Natural killer cell (primary cell): ENCODE data around the gene FSHB. TPM values are rescaled to one million over a fixed set of nuclear protein-coding genes. Genes with fewer than 3 reads are reported as not detected.
"Not testable (repeated sequence)": the region's sequence is repeated elsewhere in the genome, so short reads cannot be mapped to it uniquely, and the experiment has no call there.

Experiments
- ATAC-seq, 3 donors: fragments of 150-1000 bp in 2 of 3; fragments of 200-7000 bp in 1 of 3; cut with Tn5 transposase; 1 replicate in 1 of 3; 2 replicates in 2 of 3; pipeline ENCODE4 v1.10.0; 2021; ENCODE audit warnings: mild to moderate bottlenecking in 2 of 3, moderate library complexity in 2 of 3
- DNase-seq, 2 donors: peaks; one replicate each; pipeline versions ENCODE4 v3.0.0 to v3.0.0-alpha.2; 2013 to 2021; ENCODE audit warnings: mixed read lengths in 1 of 2
- H3K27ac ChIP-seq: one replicate; pipeline ENCODE4 v1.5.1; 2013; ENCODE audit warnings: mild to moderate bottlenecking, low read length
- H3K27me3 ChIP-seq: one replicate; pipeline ENCODE4 v1.6.1; 2013; ENCODE audit warnings: low read length; ENCODE audit not compliant: control insufficient read depth, insufficient read depth
- H3K36me3 ChIP-seq: one replicate; pipeline ENCODE4 v1.6.1; 2013; ENCODE audit warnings: low read length; ENCODE audit not compliant: control insufficient read depth, insufficient read depth
- H3K4me1 ChIP-seq: one replicate; pipeline ENCODE4 v1.6.1; 2013; ENCODE audit warnings: low read length; ENCODE audit not compliant: control insufficient read depth, insufficient read depth
- H3K4me3 ChIP-seq: one replicate; pipeline ENCODE4 v1.5.1; 2013; ENCODE audit warnings: low read length
- H3K9me3 ChIP-seq: one replicate; pipeline ENCODE4 v1.6.1; 2013; ENCODE audit warnings: low read length; ENCODE audit not compliant: control insufficient read depth, insufficient read depth
- H3K27ac Mint-ChIP-seq, 2 donors: one replicate each; pipeline ENCODE4 v1.8.0; 2022; ENCODE audit warnings: mild to moderate bottlenecking in 2 of 2, mixed read lengths in 2 of 2, moderate library complexity in 1 of 2
- H3K27me3 Mint-ChIP-seq, 2 donors: one replicate each; pipeline ENCODE4 v1.8.0; 2022; ENCODE audit warnings: low read depth in 2 of 2, mixed read lengths in 2 of 2
- H3K36me3 Mint-ChIP-seq: one replicate; pipeline ENCODE4 v1.8.0; 2022; ENCODE audit warnings: mixed read lengths
- H3K4me1 Mint-ChIP-seq, 2 donors: one replicate each; pipeline ENCODE4 v1.8.0; 2022; ENCODE audit warnings: mixed read lengths in 2 of 2
- H3K4me3 Mint-ChIP-seq: one replicate; pipeline ENCODE4 v1.8.0; 2022; ENCODE audit warnings: mild to moderate bottlenecking, moderate library complexity, mixed read lengths
- H3K9me3 Mint-ChIP-seq, 2 donors: one replicate each; pipeline ENCODE4 v1.8.0; 2022; ENCODE audit warnings: mixed read lengths in 2 of 2
- WGBS: methylation state at CpG from one replicate; pipeline ENCODE4 v1.1.7; 2013; ENCODE audit warnings: missing lambda C conversion rate; ENCODE audit not compliant: insufficient coverage; 5-methylcytosine and 5-hydroxymethylcytosine counted together
- intact Hi-C: fragments of 100-400 bp; cut with micrococcal nuclease; formaldehyde crosslinking; loops from one replicate; pipeline ENCODE4 v1.14.2; 2022
- total RNA-seq, 4 donors: library from RNA; stranded (reverse); fragments of 120-200 nt in 1 of 4; gene quantifications; one replicate each; pipeline versions ENCODE4 v1.2.3 to v1.2.4, GENCODE V29; 2013 to 2022
- TF ChIP-seq, protein P1 (sequence below): fragments of 200-600 bp; IDR thresholded peaks from one replicate; pipeline ENCODE4 v1.8.0; 2022; ENCODE audit warnings: antibody characterized with exemption

Gene FSHB
- total RNA-seq, 3 donors from 2014 or later (not counting 1 experiment from before 2014, with no cell fraction given), result not detected

DNA sequence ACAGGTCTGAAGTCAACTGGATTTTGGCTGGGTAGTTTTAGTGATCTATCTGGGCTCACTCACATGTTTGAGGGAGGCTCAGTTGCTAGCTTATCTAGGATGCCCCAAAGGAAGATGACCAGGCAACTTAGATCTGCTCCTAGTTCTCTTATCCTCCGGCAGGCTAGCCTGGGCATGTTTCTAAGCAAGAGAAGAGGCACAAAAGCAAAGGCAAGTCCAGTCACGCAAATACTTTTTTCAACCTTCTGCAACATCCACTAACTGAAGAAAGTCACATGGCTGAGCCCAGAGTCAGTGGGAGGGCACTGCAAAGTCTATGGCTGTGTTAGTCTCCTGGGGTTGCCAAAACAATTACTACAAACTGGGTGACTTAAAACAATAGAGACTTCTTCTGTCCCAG, 32.9 kb upstream of the FSHB start:
- TF ChIP-seq, protein P1, sequence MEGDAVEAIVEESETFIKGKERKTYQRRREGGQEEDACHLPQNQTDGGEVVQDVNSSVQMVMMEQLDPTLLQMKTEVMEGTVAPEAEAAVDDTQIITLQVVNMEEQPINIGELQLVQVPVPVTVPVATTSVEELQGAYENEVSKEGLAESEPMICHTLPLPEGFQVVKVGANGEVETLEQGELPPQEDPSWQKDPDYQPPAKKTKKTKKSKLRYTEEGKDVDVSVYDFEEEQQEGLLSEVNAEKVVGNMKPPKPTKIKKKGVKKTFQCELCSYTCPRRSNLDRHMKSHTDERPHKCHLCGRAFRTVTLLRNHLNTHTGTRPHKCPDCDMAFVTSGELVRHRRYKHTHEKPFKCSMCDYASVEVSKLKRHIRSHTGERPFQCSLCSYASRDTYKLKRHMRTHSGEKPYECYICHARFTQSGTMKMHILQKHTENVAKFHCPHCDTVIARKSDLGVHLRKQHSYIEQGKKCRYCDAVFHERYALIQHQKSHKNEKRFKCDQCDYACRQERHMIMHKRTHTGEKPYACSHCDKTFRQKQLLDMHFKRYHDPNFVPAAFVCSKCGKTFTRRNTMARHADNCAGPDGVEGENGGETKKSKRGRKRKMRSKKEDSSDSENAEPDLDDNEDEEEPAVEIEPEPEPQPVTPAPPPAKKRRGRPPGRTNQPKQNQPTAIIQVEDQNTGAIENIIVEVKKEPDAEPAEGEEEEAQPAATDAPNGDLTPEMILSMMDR, result no peak
- intact Hi-C loops, result no loop called here
- DNase-seq (no peak), ATAC-seq (no peak)
- no peak overlapping the region for H3K27ac Mint-ChIP-seq
- no peaks in the 10 kb centered on the region for H3K27me3 Mint-ChIP-seq
- no peak overlapping the region for H3K4me3 ChIP-seq
- no peaks in the 10 kb centered on the region for H3K36me3 ChIP-seq
- no peaks in the 10 kb centered on the region for H3K36me3 Mint-ChIP-seq
- H3K4me3 Mint-ChIP-seq, result no peak overlapping the region
- no peaks in the 10 kb centered on the region for H3K9me3 ChIP-seq
- H3K4me1 ChIP-seq, result no peaks in the 10 kb centered on the region
- H3K4me1 Mint-ChIP-seq, result no peaks in the 10 kb centered on the region
- no peaks in the 10 kb centered on the region for H3K9me3 Mint-ChIP-seq
- H3K27ac ChIP-seq, result no peak overlapping the region
- H3K27me3 ChIP-seq, result no peaks in the 10 kb centered on the region
- WGBS, result 90% methylated on average over 2 of the region's 2 CpGs

DNA sequence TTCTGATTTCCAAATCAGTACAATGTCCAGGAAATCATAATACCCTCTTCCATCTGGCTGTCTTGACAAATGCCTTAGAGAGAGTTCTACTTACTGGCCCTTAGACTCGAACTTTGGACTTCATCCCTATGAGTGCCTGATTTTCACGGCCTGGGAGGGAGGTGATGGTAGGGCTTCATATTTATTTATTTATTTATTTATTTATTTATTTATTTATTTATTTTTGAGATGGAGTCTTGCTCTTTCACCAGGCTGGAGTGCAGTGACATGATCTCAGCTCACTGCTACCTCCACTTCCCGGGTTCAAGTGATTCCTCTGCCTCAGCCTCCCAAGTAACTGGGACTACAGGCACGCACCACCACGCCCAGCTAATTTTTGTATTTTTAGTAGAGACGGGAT, 27.8 kb upstream of the FSHB start:
- H3K27ac ChIP-seq, H3K4me3 Mint-ChIP-seq, H3K27me3 ChIP-seq, H3K27me3 Mint-ChIP-seq, H3K9me3 Mint-ChIP-seq, intact Hi-C loops, H3K4me1 ChIP-seq, H3K36me3 Mint-ChIP-seq, H3K9me3 ChIP-seq, DNase-seq, H3K27ac Mint-ChIP-seq, ATAC-seq, H3K36me3 ChIP-seq, H3K4me3 ChIP-seq, H3K4me1 Mint-ChIP-seq: not testable (repeated sequence)
- WGBS, result 91% methylated on average over 4 of the region's 6 CpGs

DNA sequence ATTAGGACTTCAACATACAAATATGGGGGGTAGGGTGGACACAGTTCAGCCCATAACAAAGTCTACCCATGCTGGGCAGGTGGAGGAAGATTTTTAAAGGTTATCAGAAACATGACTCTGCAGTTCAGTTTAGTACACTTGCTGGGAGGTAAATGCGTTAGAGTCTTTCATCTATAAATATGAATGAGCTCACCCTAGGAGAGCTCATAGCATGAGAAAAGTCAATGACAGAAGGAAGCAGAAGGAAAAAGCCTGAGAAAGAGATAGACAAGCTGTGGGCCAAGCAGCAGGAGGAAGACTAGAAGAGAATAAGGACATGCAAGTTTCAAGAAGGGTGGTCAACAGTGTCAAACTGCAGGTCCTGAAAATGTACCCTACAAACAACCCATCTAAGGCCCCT, 27.0 kb upstream of the FSHB start:
- no peak overlapping the region for H3K4me3 Mint-ChIP-seq
- 75% methylated on average over 1 of the region's 1 CpG for WGBS
- no peaks in the 10 kb centered on the region for H3K27me3 Mint-ChIP-seq
- Histone ChIP-seq H3K9me3 (no peaks in the 10 kb centered on the region), H3K4me3 (no peak overlapping the region), H3K27ac (no peak overlapping the region), H3K36me3 (no peaks in the 10 kb centered on the region), H3K27me3 (no peaks in the 10 kb centered on the region), H3K4me1 (no peaks in the 10 kb centered on the region)
- peaks cover 0 to 7% of the 10 kb centered on the region in 2 donors for H3K4me1 Mint-ChIP-seq
- ATAC-seq, result no peak
- H3K9me3 Mint-ChIP-seq, result no peaks in the 10 kb centered on the region
- no peaks in the 10 kb centered on the region for H3K36me3 Mint-ChIP-seq
- no peak for DNase-seq
- intact Hi-C loops, result no loop called here
- TF ChIP-seq, protein P1, result no peak
- H3K27ac Mint-ChIP-seq, result no peak overlapping the region

DNA sequence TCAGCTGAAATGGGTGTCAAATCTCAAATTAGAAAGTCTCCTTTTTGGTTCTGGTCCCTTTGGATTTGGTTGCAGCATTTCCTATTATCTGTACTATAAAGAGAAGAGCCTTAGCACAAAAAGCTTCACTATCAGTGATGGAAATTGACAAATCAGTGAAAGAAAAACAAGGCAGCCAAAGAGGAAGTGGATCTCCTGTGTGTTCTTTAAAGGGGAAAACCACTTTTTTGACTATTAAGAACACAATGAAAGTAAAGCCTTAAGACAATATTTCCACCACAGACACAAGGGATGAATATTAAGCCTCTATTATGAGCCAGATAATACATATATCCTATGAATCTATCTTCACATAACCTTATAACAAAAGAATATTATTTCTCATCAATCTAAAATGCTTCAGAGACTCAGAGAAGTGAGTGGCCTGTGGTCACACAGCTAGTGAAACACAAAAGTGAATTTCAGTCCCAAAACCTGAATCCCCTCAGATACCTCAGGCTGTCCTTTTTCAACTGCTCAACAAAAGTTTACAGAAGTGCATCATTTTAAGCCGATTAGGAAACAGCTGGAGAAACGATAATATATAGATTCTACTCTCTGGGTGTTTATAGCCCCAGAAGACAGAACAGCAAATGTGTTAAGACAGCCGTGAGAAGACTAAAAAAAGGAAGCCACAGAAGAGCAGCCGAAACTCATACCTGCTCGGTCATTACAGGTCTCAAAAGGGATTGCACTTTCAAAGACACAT, 24.4 kb upstream of the FSHB start:
- DNase-seq, result no peak

More for the DNA sequence above, 24.4 kb upstream of the FSHB start:
- Mint-ChIP-seq H3K4me1 (peaks cover 0 to 7% of the 10 kb centered on the region in 2 donors), H3K4me3 (no peak overlapping the region), H3K27me3 (no peaks in the 10 kb centered on the region), H3K27ac (no peak overlapping the region), H3K9me3 (no peaks in the 10 kb centered on the region), H3K36me3 (no peaks in the 10 kb centered on the region)
- Histone ChIP-seq H3K36me3 (no peaks in the 10 kb centered on the region), H3K27ac (peak overlapping the region; percentile 34), H3K4me3 (no peak overlapping the region), H3K27me3 (no peaks in the 10 kb centered on the region), H3K4me1 (no peaks in the 10 kb centered on the region), H3K9me3 (no peaks in the 10 kb centered on the region)
- 43% methylated on average over 5 of the region's 5 CpGs for WGBS
- no peak for ATAC-seq
- intact Hi-C loops, result no loop called here
- TF ChIP-seq, protein P1, result no peak
